SK-N-SH (cell line): ENCODE measurements around the gene TBCE. TPM values are rescaled to one million over a fixed set of nuclear protein-coding genes. Genes with fewer than 3 reads are reported as not detected.

Experiments
- CTCF ChIA-PET: fragments of 300-600, 350-600 bp; formaldehyde crosslinking; extraction: SDS; loops from one replicate; lab custom pipeline; 2021; lab: Yijun Ruan, JAX
- POLR2A ChIA-PET: fragments of 350-600 bp; sonication (Branson Sonifier 250); formaldehyde crosslinking; extraction: SDS; loops from one replicate; lab custom pipeline; 2020; ENCODE audit warnings: antibody characterized with exemption, inconsistent platforms; lab: Yijun Ruan, JAX
- DNase-seq: peaks from one replicate; pipeline ENCODE4 v3.0.0; 2012
- H2AFZ ChIP-seq: fragments of 200-600 bp; sonication (generic); 2 replicates; pipeline ENCODE4 v1.8.1; 2016; ENCODE audit warnings: antibody characterized with exemption, mild to moderate bottlenecking, low read depth
- H3F3A ChIP-seq: fragments of 200-600 bp; sonication (generic); replicated peaks from 2 replicates; pipeline ENCODE3; 2016; ENCODE audit warnings: antibody characterized with exemption, mild to moderate bottlenecking; ENCODE audit not compliant: insufficient read depth
- H3K27ac ChIP-seq, 2 experiments: fragments of 200-500 bp in 1 of 2; fragments of 200-600 bp in 1 of 2; sonication (Bioruptor generic) in 1 of 2; sonication (generic), shearing (Covaris generic) in 1 of 2; 2 replicates each; pipeline versions ENCODE4 v1.5.1 to v1.6.1; 2014 to 2016; ENCODE audit warnings: low read depth in 2 of 2, inconsistent platforms in 1 of 2, low read length in 1 of 2, mild to moderate bottlenecking in 1 of 2, mixed read lengths in 1 of 2
- H3K27me3 ChIP-seq: fragments of 200-600 bp; sonication (generic), shearing (Covaris generic); 2 replicates; pipeline ENCODE4 v1.6.1; 2016; ENCODE audit warnings: mixed run types; ENCODE audit not compliant: insufficient read depth
- H3K36me3 ChIP-seq, 2 experiments: fragments of 200-500 bp in 1 of 2; fragments of 200-600 bp in 1 of 2; sonication (Bioruptor generic) in 1 of 2; sonication (generic) in 1 of 2; replicated peaks in 1 of 2; 2 replicates each; pipeline versions ENCODE3 to v1.5.1; 2014 to 2016; ENCODE audit warnings: low read length in 1 of 2, mild to moderate bottlenecking in 1 of 2; ENCODE audit not compliant: insufficient read depth in 2 of 2, control insufficient read depth in 1 of 2
- H3K4me1 ChIP-seq, 2 experiments: fragments of 200-500 bp in 1 of 2; fragments of 200-600 bp in 1 of 2; sonication (Bioruptor generic) in 1 of 2; sonication (generic), shearing (Covaris generic) in 1 of 2; 2 replicates each; pipeline versions ENCODE4 v1.5.1 to v1.6.1; 2014 to 2016; ENCODE audit warnings: low read depth in 1 of 2, low read length in 1 of 2, mixed run types in 1 of 2; ENCODE audit not compliant: insufficient read depth in 2 of 2, control insufficient read depth in 1 of 2
- H3K4me2 ChIP-seq: fragments of 200-600 bp; sonication (generic), shearing (Covaris generic); 2 replicates; pipeline ENCODE4 v1.6.1; 2017; ENCODE audit warnings: mixed run types
- H3K4me3 ChIP-seq, 2 experiments: fragments of 200-500 bp in 1 of 2; fragments of 200-600 bp in 1 of 2; sonication (Bioruptor generic) in 1 of 2; sonication (generic), shearing (Covaris generic) in 1 of 2; 2 replicates each; pipeline versions ENCODE4 v1.5.1 to v1.8.1; 2014 to 2016; ENCODE audit warnings: low read depth in 2 of 2, inconsistent platforms in 1 of 2, low read length in 1 of 2, mild to moderate bottlenecking in 1 of 2, mixed read lengths in 1 of 2, moderate library complexity in 1 of 2
- H3K79me2 ChIP-seq: fragments of 200-600 bp; sonication (generic); 2 replicates; pipeline ENCODE4 v1.8.1; 2017; ENCODE audit warnings: mild to moderate bottlenecking; ENCODE audit not compliant: insufficient read depth
- H3K9ac ChIP-seq: fragments of 200-600 bp; sonication (generic); 2 replicates; pipeline ENCODE4 v1.6.1; 2017; ENCODE audit warnings: mixed run types
- H3K9me2 ChIP-seq: fragments of 200-600 bp; sonication (generic); 2 replicates; pipeline ENCODE4 v1.6.1; 2017; ENCODE audit warnings: mixed run types
- H3K9me3 ChIP-seq: fragments of 200-600 bp; sonication (generic); 2 replicates; pipeline ENCODE4 v1.6.1; 2017; ENCODE audit warnings: mixed run types, mild to moderate bottlenecking, moderate library complexity
- H4K20me1 ChIP-seq: fragments of 200-600 bp; sonication (generic); 2 replicates; pipeline ENCODE4 v1.6.1; 2017; ENCODE audit warnings: mild to moderate bottlenecking, mixed run types; ENCODE audit not compliant: insufficient read depth
- ELF1 ChIP-seq: IDR thresholded peaks from 2 replicates; pipeline ENCODE4 v1.4.0; 2012
- EP300 ChIP-seq, 2 experiments: IDR thresholded peaks; 2 replicates each; pipeline versions ENCODE4 v1.4.0 to v1.6.1; 2012; ENCODE audit warnings: borderline replicate concordance in 1 of 2, low read depth in 1 of 2, low read length in 1 of 2
- FOXJ3 ChIP-seq: sonication (generic); formaldehyde crosslinking; IDR thresholded peaks from 2 replicates; pipeline ENCODE4 v1.5.1; 2020; ENCODE audit warnings: mild to moderate bottlenecking, missing genetic modification reagents
- FOXM1 ChIP-seq: IDR thresholded peaks from 2 replicates; pipeline ENCODE4 v1.4.0; 2012; ENCODE audit warnings: low read depth, mild to moderate bottlenecking
- IRF3 ChIP-seq: fragments of 150-350 bp; IDR thresholded peaks from 2 replicates; pipeline ENCODE4 v1.6.1; 2016; ENCODE audit warnings: mild to moderate bottlenecking, low read depth, low read length
- JUND ChIP-seq: IDR thresholded peaks from 2 replicates; pipeline ENCODE4 v1.4.0; 2012
- MEF2A ChIP-seq: IDR thresholded peaks from 2 replicates; pipeline ENCODE4 v1.4.0; 2012; ENCODE audit warnings: low read depth, borderline replicate concordance
- MXI1 ChIP-seq: IDR thresholded peaks from 2 replicates; pipeline ENCODE4 v1.6.1; 2012; ENCODE audit warnings: mild to moderate bottlenecking, low read depth, low read length, improper control_type of control experiment
- NFIC ChIP-seq: IDR thresholded peaks from 2 replicates; pipeline ENCODE4 v1.4.0; 2012; ENCODE audit warnings: borderline replicate concordance
- NRF1 ChIP-seq: IDR thresholded peaks from 2 replicates; pipeline ENCODE4 v1.6.1; 2012; ENCODE audit warnings: low read depth, mild to moderate bottlenecking, low read length
- POLR2AphosphoS5 ChIP-seq: IDR thresholded peaks from 2 replicates; pipeline ENCODE4 v1.6.1; 2012; ENCODE audit warnings: low read depth, low read length
- RAD21 ChIP-seq: IDR thresholded peaks from 2 replicates; pipeline ENCODE4 v1.6.1; 2012; ENCODE audit warnings: mild to moderate bottlenecking, low read length
- REST ChIP-seq: IDR thresholded peaks from 2 replicates; pipeline ENCODE4 v1.6.1; 2012; ENCODE audit warnings: mild to moderate bottlenecking, low read depth, low read length, moderate library complexity
- SIN3A ChIP-seq: IDR thresholded peaks from 2 replicates; pipeline ENCODE4 v1.6.1; 2012; ENCODE audit warnings: low read depth, mild to moderate bottlenecking, low read length, moderate library complexity, borderline replicate concordance
- SMC3 ChIP-seq: IDR thresholded peaks from 2 replicates; pipeline ENCODE4 v1.6.1; 2012; ENCODE audit warnings: low read depth, low read length, improper control_type of control experiment
- TAF1 ChIP-seq: IDR thresholded peaks from 2 replicates; pipeline ENCODE4 v1.6.1; 2012; ENCODE audit warnings: low read depth, mild to moderate bottlenecking, low read length, moderate library complexity, borderline replicate concordance
- TEAD4 ChIP-seq: IDR thresholded peaks from 2 replicates; pipeline ENCODE4 v1.4.0; 2012; ENCODE audit warnings: mild to moderate bottlenecking, borderline replicate concordance; ENCODE audit not compliant: insufficient read depth
- ZBTB33 ChIP-seq: IDR thresholded peaks from 2 replicates; pipeline ENCODE4 v1.4.0; 2012; ENCODE audit warnings: low read depth, borderline replicate concordance
- WGBS: methylation state at CpG from one replicate; pipeline ENCODE4 v1.1.6; 2017; ENCODE audit warnings: low lambda C conversion rate; 5-methylcytosine and 5-hydroxymethylcytosine counted together
- polyA plus RNA-seq, 3 experiments: library from polyadenylated mRNA; depleted of rRNA; stranded (reverse); fragments of >200 nt; gene quantifications; 2 replicates each; pipeline ENCODE4 v1.2.3, GENCODE V29; 2012

Gene TBCE
- polyA plus RNA-seq, 1 of the 3 experiments (the other 2 are of a cell fraction): 18.3 TPM

GRCh38 chr1:235343726-235344125 is 23.5 kb upstream of the TBCE start:
- Histone ChIP-seq H3K27me3 (no peaks in the 10 kb centered on the region), H3K4me2 (no peak overlapping the region), H3K9me2 (no peaks in the 10 kb centered on the region), H2AFZ (no peak overlapping the region), H3K9ac (no peak overlapping the region), H3K79me2 (no peaks in the 10 kb centered on the region), H4K20me1 (no peaks in the 10 kb centered on the region), H3K4me1 (no peaks in the 10 kb centered on the region), H3K9me3 (no peaks in the 10 kb centered on the region), H3K27ac (no peak overlapping the region), H3K36me3 (peaks cover 10 to 26% of the 10 kb centered on the region in 2 experiments), H3F3A (no peaks in the 10 kb centered on the region), H3K4me3 (no peak overlapping the region)
- WGBS: 97% methylated on average over 5 of the region's 5 CpGs
- CTCF ChIA-PET: no interaction called here
- POLR2A ChIA-PET: no interaction called here
- TF ChIP-seq JUND (no peak), ZBTB33 (no peak), EP300 (IDR thresholded peaks at IDR 0.05; ENCODE audit: borderline replicate concordance in 1 of 2, low read depth in 1 of 2, low read length in 1 of 2) (no peak), TAF1 (no peak), TEAD4 (no peak), MEF2A (no peak), IRF3 (no peak), ELF1 (no peak), MXI1 (no peak), FOXM1 (no peak), NRF1 (no peak), REST (no peak), NFIC (no peak), SIN3A (no peak), RAD21 (no peak), POLR2AphosphoS5 (no peak), FOXJ3 (CRISPR knock-in tag) (no peak), SMC3 (no peak)
- no peak for DNase-seq
